GM19467 (cell line): ENCODE results near the gene CDPF1.

Source experiments
- ATAC-seq: cut with Tn5 transposase; IDR thresholded peaks from one replicate; pipeline ENCODE4 v1.9.1; 2021; ENCODE audit warnings: mild to moderate bottlenecking, moderate library complexity; ENCODE audit not compliant: unreplicated experiment

The CDPF1 gene

DNA sequence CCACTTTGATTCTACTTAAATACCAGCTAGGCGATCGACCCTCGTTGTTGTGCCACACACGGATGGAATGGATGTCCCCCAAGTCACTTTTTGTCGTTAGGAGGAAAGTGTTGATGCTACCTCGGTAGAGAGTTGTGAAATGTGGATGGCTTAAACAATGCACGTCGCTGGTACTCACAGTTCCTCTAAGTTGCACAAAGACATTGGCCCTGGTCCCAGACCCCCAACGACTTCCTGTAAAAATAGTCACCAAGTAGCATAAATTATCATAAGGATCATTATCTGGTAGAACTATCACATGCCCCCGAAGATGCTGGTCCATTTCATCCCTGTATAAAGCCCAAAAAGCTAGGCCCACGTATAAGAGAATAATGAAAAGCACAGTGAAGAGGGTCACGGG is 9.3 kb upstream of the CDPF1 start:
- no peak for ATAC-seq

DNA sequence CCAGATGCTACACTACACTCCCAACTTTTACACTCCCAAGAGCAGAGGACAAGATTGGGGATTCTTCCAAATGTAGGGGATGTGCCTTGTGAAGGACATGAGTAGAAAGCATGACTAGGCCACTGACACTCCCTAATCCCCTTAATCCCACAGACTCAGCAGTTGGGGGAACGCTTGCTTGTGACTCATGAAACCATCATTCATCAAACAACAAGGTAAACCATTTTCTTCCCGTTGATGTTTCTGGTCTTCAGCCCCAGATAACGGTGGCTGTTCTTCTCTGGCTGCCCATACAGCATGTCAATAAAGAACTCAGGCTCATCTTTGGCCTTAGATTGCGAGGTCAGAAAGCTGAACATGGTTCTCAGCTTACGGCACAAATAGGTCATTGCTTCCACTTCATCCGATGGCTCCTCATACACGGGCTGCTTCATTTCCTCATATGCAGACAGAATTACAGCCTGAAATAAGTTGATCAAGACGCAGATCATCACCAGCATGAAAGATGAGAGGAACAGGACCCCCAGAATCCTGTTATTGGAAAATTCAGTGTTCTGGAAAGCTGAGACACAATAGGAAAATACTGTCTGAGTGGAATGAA is 6.4 kb upstream of the CDPF1 start:
- no peak for ATAC-seq

DNA sequence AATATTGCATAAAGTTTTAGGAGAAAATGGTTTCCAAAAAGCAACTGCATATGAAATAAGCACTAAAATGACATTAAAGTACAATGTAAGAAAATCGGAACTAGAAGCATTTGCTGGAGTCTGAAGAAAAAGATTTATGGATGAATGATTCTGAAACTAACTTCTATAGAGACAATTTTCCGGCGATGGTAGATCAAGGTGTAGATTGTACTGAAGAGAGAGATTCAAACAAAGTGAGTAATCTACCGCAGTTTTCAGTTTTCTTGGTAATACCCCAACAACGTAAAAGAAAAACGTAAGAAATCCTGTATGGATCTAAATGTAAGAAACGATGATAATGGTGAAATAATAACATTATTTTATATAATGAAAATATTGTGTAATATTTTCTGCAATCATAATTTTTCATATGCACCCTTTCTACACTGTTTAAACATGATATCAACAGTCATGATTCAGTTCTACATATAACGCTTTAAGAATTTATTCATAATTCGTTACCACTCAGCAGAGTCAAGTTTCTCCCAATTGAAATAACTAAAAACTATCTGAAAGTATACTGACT is 1.8 kb upstream of the CDPF1 start:
- no peak for ATAC-seq

DNA sequence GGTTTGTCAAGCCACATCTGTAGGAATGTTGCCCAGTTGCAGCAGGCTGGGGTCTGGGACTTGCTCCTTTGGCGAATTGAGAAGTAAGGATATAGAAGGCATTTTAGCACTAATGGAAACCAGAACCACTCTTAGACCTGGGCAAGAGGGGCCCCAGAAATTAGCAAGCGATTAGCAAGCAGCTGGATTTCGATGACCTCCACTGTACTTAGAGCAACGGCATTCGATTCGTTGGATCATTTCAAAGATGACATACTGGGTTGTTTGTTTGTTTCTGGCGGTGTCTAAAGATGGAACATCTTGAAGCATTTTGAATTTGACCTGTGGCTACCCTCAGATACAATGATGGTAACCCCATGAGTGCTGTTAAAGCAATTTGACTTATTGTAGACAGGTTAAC is 1.2 kb upstream of the CDPF1 start:
- no peak for ATAC-seq

DNA sequence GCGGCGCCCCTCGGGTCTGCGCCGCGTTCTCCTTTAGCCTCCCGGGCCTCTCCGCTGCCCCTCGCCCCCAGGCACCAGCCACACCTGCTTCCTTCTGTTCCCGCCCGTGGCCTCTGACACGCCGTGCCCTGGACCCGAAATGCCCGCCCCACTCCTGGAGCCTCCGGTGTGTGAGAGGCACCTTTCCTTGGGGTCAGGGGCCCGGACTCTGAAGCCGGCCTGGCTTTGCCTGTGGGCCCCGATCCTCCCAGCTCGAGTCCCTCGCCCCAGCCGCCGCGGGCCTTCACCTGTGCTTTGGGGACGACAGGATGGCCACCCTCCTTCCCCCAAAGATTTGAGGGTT is 661 bp upstream of the CDPF1 start:
- ATAC-seq: no peak

DNA sequence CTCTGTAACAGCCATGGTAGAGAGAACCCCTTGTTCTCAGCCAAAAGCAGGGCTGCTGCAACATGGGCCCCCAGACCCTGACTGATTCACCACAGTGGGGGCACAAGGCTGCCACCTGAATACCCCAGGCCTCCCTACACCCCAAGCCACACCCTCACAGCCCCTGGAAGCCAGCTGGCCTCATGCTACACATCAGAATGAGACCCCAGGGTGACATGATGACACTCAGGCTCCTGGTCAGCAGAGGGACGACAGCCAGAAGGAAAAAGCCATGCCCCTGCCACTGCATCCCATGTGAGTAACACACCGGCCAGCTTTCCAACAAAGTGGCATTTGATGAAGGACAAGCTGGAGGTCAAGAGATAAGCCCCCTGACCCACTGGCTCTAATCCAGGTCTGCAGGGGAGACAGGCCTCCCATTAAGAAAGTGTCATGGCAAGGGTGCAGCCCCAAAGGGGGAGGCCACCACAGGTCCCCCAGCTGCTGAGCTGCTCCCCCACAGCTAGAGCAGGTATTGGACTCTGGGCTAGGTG is 2.6 kb downstream of the CDPF1 start:
- no peak for ATAC-seq

DNA sequence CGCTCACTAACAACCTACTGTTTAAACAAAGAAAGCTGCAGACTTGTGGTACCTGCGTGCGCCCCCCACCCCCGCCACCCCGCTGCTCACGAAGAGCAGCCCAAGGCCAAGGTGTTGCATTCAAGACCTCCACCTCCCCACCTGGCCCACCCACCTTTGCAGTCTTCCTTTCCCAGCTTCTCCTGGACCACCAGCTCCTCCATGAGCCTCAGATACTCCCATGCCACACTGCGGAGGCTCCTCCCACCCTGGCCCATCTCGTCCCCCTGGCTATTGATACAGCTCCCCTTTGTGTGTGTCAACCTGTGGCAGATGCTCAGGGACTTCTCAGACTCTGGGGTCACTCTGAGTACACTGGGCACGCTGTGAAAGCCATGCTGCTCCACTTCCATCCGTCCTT is 3.9 kb downstream of the CDPF1 start:
- ATAC-seq: no peak

DNA sequence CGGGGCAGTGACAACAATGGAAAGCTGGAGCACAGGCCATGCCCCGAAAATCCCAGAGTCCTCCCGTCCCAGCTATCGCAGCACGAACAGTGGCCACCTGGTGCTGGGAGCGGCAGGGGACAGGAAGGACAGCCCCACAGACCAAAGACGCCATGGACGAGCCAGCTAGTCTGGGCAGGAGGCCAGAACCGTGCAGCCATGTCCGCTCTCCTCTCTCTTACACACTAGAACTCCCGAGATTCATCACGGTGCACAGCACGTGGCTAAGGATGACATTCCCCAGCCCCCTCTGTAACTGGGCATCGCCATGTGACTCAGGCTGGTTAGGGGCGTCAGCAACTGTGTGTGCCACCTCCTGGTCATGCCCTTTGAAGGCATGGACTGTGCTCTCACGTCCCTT is 4.6 kb downstream of the CDPF1 start:
- ATAC-seq: no peak

DNA sequence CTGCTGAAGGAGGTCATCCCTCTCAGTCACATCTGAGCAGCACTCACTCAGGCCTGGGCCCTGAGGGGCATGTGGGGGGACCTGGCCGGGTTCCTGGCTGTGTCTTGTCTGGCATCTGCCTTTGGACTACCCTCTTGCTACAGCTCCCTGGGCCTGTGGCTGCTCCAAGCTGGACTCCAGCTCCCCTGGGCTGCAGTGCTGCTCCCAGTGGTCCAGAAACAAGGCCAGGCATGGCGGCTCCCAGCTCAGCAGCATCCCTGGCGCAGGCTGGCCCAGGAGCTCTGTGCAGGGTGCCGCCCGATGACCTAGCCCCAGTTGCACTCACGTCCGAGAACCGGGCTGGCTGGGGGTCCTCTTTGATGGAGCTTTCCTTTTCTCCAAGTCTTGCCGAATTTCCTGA is 5.3 kb downstream of the CDPF1 start:
- ATAC-seq: no peak

DNA sequence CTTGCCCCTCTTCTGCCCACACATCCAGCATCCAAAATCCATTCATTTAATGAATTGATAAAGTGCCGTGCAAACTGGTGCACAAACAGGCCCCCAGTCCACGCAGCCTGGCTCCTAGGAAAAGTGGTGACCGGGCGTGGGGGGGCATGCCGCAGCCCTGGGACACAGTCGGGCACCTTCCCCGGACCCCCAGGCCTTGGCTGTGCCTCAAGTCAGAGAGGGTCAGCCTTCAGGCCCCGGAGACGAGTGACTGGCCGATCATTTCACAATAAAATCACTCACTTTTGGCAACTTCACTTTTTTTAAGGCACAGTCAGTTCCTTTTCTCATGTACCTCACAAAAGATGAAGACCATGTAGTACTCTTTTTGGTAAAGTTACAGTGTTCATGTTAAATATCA is 8.0 kb downstream of the CDPF1 start:
- ATAC-seq: no peak

DNA sequence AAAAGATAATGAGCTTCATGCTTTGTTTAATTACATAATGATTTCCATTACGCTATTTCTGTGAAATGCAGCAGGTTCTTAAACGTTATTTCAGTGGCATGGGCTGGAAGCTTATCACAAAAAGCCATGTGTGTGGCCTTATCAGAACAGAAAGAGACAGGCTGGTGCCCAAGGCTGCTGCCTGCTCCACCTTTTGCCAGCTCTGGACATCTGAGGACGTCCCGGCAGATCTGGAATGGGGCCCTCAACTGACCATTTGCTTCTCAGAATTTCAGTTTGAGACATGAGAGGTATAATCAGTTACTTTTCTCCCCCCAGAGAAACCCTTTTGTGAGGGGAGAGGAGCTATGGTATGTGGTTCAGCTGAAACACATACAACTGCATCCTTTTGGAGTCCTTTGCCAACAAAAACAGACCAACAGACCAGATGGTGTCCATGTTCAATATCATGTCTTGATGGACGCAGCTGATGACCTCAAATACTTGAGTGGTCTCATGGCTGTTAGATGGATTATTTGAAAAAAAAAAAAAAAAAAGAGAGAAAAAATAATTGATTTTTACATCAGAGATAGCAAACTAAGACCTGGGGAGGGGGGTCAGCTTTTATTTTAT is 8.6 kb downstream of the CDPF1 start:
- ATAC-seq: no peak

DNA sequence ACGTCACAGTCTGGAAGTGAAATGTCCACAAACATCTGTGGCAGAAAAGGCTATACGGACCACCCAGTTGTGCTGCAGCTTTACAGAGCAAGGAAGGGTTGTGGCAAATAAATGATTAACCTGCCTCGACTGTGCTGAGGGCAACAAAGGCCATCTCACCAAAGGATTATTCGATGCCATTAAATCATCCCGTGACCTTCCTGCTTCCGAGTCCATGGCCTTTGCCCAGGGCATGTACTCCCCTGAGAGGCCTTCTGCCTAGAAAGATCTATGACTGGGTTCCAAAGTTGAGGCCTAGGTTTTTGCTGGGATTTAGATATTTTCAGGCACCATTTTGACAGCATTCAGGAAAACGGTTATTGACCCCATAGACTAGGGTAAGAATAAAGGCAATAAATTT is 9.2 kb downstream of the CDPF1 start:
- ATAC-seq: no peak

DNA sequence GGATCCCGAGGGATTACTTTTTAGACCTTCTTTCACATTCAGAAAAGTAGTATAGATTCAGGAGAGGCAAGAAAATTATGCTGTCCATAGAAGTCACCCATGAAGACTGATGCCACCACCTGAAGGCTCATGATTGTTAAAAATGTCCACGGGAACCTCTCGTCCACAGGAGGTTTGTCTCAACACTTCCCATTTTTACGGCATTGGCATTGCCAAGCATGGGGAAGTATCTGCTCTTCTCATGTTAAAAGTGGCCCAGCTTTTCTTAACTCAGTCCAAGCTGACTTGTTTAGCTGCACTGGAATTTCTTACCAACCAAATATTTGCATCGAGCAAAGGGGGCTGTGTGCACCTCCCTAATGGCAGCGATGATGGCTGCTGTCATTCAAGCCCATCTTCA is 9.6 kb downstream of the CDPF1 start:
- no peak for ATAC-seq

DNA sequence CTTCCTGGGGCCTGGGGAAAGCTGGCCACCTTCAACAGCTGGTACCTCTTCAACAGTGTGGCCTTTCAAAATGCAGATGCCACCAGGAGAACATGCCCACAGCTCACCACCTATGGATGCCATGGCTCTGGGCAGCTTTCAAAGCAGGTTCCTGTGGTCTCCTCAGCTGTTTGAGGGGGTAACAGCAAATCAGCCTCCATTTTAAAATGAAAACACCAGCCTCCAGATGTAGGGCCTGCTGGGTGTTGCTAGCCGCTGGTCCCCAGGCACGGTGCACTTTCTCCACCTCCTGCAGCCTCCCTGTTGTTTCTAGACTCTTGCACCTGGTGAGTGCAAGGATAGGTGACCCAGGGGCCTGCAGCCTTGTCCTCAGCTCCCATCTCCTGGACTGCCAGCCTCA is 10.0 kb downstream of the CDPF1 start:
- ATAC-seq: no peak

DNA sequence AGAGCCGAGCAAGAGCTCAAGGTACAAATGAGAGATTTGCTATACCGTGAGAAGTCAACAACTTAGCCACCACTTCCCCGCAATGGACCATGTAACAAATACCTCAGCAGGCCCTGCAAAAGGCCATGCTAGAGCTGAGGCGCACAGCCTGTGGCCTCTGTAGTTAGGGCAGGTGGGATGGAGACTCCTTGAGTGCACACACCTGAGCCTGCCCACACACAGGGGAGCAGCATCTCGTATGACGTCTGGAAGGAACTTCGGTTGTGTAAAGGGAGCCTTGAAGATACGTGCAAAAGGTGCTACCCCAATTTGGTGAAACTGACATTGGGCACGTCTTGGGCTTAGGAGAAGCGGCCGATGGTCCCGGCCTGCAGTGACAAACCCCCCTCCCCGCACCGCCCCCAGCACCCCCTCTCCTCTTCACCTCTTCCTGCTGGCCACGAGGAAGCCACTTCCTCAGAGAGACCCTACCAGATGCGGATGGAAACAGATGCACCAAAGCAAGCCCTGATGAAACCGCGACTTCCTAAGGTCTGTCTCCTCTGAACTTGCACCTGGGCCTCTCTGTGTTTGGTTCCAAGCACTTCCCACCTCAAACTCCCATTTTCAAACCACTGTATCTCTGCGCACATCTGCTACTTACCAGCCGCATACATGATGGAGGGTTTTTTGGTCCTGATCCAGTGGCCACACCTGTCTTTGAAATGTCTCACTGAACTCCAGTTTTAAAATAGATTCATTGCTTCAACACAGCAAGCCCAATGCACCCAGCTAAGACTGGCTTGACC is 10.6 kb downstream of the CDPF1 start:
- ATAC-seq: no peak

DNA sequence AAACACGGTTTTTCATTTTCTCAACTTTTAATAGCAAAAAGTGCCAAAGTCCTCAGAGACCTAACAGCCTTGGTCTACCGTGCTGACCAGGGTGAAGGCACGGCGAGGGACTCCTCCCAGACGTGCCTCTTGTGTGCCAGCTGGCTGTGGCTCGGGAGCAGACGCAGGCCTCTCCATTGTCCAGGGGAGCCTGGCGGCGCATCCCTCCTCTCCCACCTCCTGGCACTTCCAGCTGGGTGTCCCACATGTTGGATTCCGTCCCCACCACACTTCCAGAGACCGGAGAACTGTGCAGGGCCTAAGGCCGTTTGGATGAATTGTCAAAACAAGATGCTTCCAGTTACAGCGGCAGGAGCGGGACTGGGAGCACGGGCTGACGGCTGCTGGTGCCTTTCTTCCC is 11.6 kb downstream of the CDPF1 start:
- no peak for ATAC-seq

DNA sequence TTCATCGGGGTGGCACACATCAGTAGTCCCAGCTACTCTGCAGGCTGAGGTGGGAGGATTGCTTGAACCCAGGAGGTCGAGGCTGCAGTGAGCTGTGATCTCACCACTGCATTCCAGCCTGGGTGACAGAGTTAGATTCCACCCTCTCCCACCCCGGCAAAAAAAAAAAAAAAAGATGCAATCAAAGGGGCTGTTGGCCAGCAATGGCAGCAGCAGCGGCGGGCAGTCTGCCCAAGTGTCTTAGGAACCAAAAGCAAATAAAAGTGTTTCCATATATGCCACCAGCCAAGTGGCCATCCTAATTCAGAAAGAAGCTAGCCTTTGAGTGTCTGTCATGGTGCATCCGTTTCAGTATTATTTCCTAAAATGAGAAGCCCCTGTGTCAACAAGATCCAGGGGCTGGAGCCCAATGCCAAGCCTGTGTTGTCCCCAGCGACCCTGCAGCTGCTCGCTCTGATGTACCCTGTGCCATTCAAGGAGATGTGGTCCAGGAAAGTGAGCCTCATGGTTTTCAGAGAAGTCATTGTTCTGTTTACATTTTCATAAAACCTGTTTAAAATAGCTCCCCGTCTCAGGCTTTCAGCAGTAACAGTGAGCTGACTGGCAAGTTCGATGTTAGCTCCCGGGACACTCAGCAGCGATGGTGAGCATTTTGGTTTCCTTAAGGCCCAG is 12.5 kb downstream of the CDPF1 start:
- ATAC-seq: no peak

DNA sequence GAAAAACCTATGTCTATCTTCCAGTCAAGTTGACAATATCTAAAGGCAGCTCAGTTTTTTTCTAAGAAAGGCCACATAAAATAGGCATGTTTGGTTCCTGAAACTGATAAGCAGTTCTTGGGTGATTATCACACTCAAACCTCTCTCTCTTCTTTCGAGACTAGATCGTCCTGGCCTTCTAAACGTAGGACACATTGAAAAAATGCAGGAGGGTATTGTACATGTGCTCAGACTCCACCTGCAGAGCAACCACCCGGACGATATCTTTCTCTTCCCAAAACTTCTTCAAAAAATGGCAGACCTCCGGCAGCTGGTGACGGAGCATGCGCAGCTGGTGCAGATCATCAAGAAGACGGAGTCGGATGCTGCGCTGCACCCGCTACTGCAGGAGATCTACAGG is 15.1 kb downstream of the CDPF1 start:
- no peak for ATAC-seq

DNA sequence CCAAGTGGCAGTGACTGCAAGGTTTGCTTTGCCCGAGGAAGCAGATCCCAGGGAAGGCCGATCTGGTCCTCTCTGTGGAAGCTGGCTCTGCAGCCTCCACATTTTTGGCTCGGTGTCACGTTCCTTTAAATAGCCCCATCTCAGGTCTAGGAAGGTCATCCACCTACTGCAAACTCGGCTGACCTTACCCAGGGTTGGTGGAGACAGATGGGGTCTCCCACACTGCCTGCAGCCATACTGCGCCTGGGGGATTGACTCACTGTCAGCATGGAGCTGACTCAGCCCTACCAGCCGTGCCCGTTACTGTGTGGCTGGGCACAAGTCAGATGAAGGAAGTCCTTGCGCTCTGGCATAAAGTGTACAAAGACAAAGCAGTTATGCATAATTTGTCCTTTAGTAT is 16.9 kb downstream of the CDPF1 start:
- no peak for ATAC-seq

DNA sequence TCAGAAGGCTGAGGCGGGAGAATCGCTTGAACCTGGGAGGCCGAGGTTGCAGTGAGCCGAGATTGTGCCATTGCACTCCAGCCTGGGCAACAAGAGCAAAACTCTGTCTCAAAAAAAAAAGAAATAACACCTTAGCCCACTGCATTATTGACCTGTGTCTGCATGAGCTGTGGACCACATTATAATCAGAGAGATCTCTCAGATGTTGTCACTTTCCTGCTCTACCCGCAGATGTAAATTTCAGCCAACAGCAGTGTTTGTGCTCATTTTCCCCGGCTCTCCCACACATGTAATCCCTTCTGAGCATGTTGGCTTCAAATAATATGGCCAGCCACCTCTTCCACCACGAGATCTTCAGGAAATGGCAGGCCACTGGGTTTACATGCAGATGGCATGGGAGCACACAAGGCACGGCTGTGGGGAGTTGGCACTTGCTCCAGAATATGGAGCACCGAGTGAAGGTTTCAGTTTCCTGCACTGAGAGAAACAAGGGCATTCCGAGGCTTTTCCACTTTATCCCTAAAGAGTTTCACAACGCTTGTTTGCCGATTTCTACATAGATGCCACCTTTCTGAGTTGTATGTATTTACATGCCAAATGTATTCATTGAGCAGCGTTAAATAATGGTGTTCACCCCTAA is 19.7 kb downstream of the CDPF1 start:
- ATAC-seq: no peak

DNA sequence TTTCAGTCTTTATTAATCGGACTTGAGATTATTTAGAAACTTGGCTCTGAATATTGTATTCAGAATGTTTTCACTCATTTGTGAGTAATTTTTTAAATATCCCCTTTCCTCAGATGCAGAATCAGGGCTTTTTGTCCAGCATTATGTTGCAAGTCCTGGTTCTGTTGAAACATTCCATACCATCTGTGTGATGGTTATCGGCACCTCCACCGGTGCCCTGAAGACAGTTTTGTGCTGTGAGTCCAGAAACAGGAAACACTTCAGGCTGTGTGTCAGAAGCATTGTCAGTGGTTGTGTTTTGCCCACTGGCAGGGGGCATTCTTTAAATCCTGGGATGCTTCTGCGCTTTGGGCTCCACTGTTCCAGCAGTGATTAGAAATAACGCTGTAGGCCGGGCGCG is 20.4 kb downstream of the CDPF1 start:
- no peak for ATAC-seq
